HepG2 (cell line): ENCODE data around the gene ZNF77. TPM values are rescaled to one million over a fixed set of nuclear protein-coding genes. Genes with fewer than 3 reads are reported as not detected.

ENCODE experiments used
- BHLHE40 ChIP-seq: IDR thresholded peaks from 2 replicates; pipeline ENCODE4 v1.6.1; 2011; ENCODE audit warnings: low read length, improper control_type of control experiment
- CENPX ChIP-seq: sonication (generic); formaldehyde crosslinking; IDR thresholded peaks from 2 replicates; pipeline ENCODE4 v1.9.0; 2021; ENCODE audit warnings: mild to moderate bottlenecking, missing genetic modification reagents, moderate library complexity
- DDIT3 ChIP-seq: sonication (generic); formaldehyde crosslinking; IDR thresholded peaks from 2 replicates; pipeline ENCODE4 v1.4.0; 2020; ENCODE audit warnings: mild to moderate bottlenecking, missing genetic modification reagents
- EHMT2 ChIP-seq: fragments of 200-600 bp; sonication (generic); IDR thresholded peaks from 2 replicates; pipeline ENCODE4 v1.7.0; 2017; ENCODE audit warnings: antibody characterized with exemption, low read depth, low read length, borderline replicate concordance
- KMT2B ChIP-seq: IDR thresholded peaks from 2 replicates; pipeline ENCODE4 v1.6.1; 2016; ENCODE audit warnings: missing genetic modification reagents, missing compliant biosample characterization
- NFAT5 ChIP-seq: sonication (generic); formaldehyde crosslinking; IDR thresholded peaks from 2 replicates; pipeline ENCODE4 v1.4.0; 2020; ENCODE audit warnings: missing genetic modification reagents
- SRSF1 ChIP-seq: fragments of 200-400 bp; formaldehyde crosslinking; optimal IDR thresholded peaks from 2 replicates; pipeline ENCODE3; 2017; ENCODE audit warnings: mild to moderate bottlenecking, low read depth, low read length, moderate library complexity
- STAG1 ChIP-seq: sonication (generic); formaldehyde crosslinking; IDR thresholded peaks from 2 replicates; pipeline ENCODE4 v1.4.0; 2020; ENCODE audit warnings: missing genetic modification reagents
- TEF ChIP-seq: sonication (generic); formaldehyde crosslinking; IDR thresholded peaks from 2 replicates; pipeline ENCODE4 v1.5.0; 2020; ENCODE audit warnings: missing genetic modification reagents
- ZFAT ChIP-seq: sonication (generic); formaldehyde crosslinking; conservative IDR thresholded peaks from 2 replicates; pipeline ENCODE4 v1.8.1; 2023; ENCODE audit warnings: missing genetic modification reagents, inconsistent platforms
- ZNF850 ChIP-seq: sonication (generic); formaldehyde crosslinking; conservative IDR thresholded peaks from 2 replicates; pipeline ENCODE4 v1.9.0; 2021; ENCODE audit warnings: mild to moderate bottlenecking, missing genetic modification reagents
- polyA plus RNA-seq, 8 experiments: library from polyadenylated mRNA; depleted of rRNA in 3 of 8; stranded (reverse) in 7 of 8; unstranded in 1 of 8; fragments of >200 nt; fragmentation: Illumina TruSeq in 4 of 8; extraction: Trizol in 4 of 8; gene quantifications; 2 replicates each; pipeline versions ENCODE4 v1.2.1 to v1.2.3, GENCODE V29; 2011 to 2016; ENCODE audit warnings: low read depth in 4 of 8, missing spikeins in 1 of 8, mixed read lengths in 1 of 8; ENCODE audit not compliant: insufficient read depth in 1 of 8
- total RNA-seq, 5 experiments: library from RNA; depleted of rRNA; stranded (reverse); fragments of >200 nt; fragmentation: Illumina TruSeq; extraction: Trizol; gene quantifications; 2 replicates each; pipeline ENCODE4 v1.2.3, GENCODE V29; 2016; ENCODE audit warnings: low read depth in 1 of 5

The ZNF77 gene
- total and polyA plus RNA-seq, 2 of the 13 experiments (the other 11 are each of a cell fraction or from before 2014, with no cell fraction given): 7.1 to 11.5 TPM

GRCh38 chr19:2944775-2945574 lies at the start of gene ZNF77 (continued):
- TF ChIP-seq KMT2B: peak; percentile 62; the same call in 1 of the 2 replicates
- TF ChIP-seq EHMT2: no peak
- TF ChIP-seq CENPX (CRISPR knock-in tag): no peak
- peak; percentile 45 for TF ChIP-seq SRSF1
- no peak for TF ChIP-seq ZNF850
- TF ChIP-seq TEF (CRISPR knock-in tag): no peak
- no peak for TF ChIP-seq STAG1 (CRISPR knock-in tag)
- TF ChIP-seq ZFAT: no peak
- TF ChIP-seq DDIT3 (CRISPR knock-in tag): no peak
- TF ChIP-seq NFAT5 (CRISPR knock-in tag): no peak
- TF ChIP-seq BHLHE40: no peak
